ENCODE data around the gene TRIM41. TPM values are rescaled to one million over a fixed set of nuclear protein-coding genes. Genes with fewer than 3 reads are reported as not detected.

Gene TRIM41
- total and polyA plus RNA-seq, 2 of the 13 experiments (the other 11 are each of a cell fraction or from before 2014, with no cell fraction given), result 10.2 to 16.7 TPM

DNA sequence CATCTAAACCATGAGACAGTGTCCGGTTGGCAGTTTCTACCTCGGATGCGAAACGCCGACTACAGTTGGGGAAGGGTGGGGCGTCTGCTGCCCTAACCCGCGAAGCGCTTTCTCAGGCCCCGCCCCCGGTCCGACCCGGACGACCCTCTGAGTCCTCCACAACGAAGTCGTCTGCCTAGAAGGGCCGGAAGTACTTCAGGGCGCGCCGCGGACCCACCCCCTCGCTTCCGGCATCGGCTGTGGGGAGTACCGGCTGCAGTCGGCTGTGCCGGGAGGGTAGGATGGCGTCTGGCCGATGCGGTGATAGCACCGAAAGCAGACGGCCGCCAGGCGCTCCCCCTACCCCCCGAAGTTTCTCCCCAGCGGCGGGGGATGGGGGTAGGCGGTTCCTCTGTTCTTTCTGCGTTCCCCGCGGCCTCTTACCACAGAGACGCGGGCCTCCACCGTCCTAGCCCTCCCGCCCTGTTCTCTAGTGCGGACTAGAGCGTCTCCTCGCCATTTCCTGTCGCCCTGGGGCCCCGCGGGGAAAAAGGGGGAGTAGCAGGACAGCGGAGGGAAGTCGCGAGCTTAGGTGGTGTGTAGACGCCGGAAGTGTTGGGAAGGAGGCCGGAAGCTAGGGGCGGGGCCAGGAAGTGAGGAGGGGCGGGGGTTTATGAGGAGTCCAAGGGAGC is at the start of gene TRIM41 (continued):
- TF ChIP-seq CBX2 (IDR thresholded peaks at IDR 0.05; ENCODE audit: low read depth, low read length) (no peak), CBX2 (CRISPR knock-in tag; IDR thresholded peaks at IDR 0.05; ENCODE audit: low read depth) (no peak), ZNF367 (CRISPR knock-in tag; IDR thresholded peaks at IDR 0.05; ENCODE audit: borderline replicate concordance) (no peak), BRD4 (CRISPR knock-in tag; IDR thresholded peaks at IDR 0.05) (peak; percentile 46; the same call in 1 of the 2 replicates), ZC3H13 (CRISPR knock-in tag; IDR thresholded peaks at IDR 0.05) (0 out of 2 replicates have a peak, but pooled peaks have one; percentile 17), ZNF761 (CRISPR knock-in tag; conservative IDR thresholded peaks at IDR 0.05) (peak; percentile 83; the same call in 1 of the 2 replicates), KDM6A (CRISPR knock-in tag; IDR thresholded peaks at IDR 0.05; ENCODE audit: low read depth) (peak; percentile 43; the same call in 1 of the 2 replicates), KAT7 (CRISPR knock-in tag; IDR thresholded peaks at IDR 0.05; ENCODE audit: borderline replicate concordance) (no peak), MAF1 (CRISPR knock-in tag; IDR thresholded peaks at IDR 0.05; ENCODE audit: borderline replicate concordance) (no peak), RNF2 (conservative IDR thresholded peaks at IDR 0.05; ENCODE audit: low read depth) (no peak), CBX5 (CRISPR knock-in tag; IDR thresholded peaks at IDR 0.05; ENCODE audit: borderline replicate concordance) (peak; percentile 61; the same call in 1 of the 2 replicates), ZNF260 (CRISPR knock-in tag; IDR thresholded peaks at IDR 0.05; ENCODE audit: borderline replicate concordance, low read depth) (no peak), GTF2F1 (IDR thresholded peaks at IDR 0.05; ENCODE audit: low read length) (0 out of 2 replicates have a peak, but pooled peaks have one; percentile 36), ZMYM4 (CRISPR knock-in tag; IDR thresholded peaks at IDR 0.05) (no peak), HHEX (CRISPR knock-in tag; IDR thresholded peaks at IDR 0.05) (no peak), ZKSCAN8 (CRISPR knock-in tag; IDR thresholded peaks at IDR 0.05; ENCODE audit: borderline replicate concordance) (no peak; the same call in 1 of the 2 replicates), CBX1 (IDR thresholded peaks at IDR 0.05; ENCODE audit: low read depth) (peak; percentile 90), ZNF274 (CRISPR knock-in tag; IDR thresholded peaks at IDR 0.05) (peak; percentile 30; the same call in 1 of the 2 replicates), ZZZ3 (CRISPR knock-in tag; IDR thresholded peaks at IDR 0.05; ENCODE audit: borderline replicate concordance) (peak; percentile 76), RFX3 (CRISPR knock-in tag; IDR thresholded peaks at IDR 0.05) (peak; percentile 10; the same call in 1 of the 2 replicates)
- TF ChIP-seq, protein P1, sequence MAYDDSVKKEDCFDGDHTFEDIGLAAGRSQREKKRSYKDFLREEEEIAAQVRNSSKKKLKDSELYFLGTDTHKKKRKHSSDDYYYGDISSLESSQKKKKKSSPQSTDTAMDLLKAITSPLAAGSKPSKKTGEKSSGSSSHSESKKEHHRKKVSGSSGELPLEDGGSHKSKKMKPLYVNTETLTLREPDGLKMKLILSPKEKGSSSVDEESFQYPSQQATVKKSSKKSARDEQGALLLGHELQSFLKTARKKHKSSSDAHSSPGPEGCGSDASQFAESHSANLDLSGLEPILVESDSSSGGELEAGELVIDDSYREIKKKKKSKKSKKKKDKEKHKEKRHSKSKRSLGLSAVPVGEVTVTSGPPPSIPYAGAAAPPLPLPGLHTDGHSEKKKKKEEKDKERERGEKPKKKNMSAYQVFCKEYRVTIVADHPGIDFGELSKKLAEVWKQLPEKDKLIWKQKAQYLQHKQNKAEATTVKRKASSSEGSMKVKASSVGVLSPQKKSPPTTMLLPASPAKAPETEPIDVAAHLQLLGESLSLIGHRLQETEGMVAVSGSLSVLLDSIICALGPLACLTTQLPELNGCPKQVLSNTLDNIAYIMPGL (CRISPR knock-in tag; IDR thresholded peaks at IDR 0.05; ENCODE audit: borderline replicate concordance in 1 of 2, low read depth in 1 of 2), result peak; percentile 21 to 80; a peak in 3 of 4 replicates
- TF ChIP-seq, protein P2, sequence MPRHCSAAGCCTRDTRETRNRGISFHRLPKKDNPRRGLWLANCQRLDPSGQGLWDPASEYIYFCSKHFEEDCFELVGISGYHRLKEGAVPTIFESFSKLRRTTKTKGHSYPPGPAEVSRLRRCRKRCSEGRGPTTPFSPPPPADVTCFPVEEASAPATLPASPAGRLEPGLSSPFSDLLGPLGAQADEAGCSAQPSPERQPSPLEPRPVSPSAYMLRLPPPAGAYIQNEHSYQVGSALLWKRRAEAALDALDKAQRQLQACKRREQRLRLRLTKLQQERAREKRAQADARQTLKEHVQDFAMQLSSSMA (CRISPR knock-in tag; IDR thresholded peaks at IDR 0.05), result peak; percentile 66; the same call in 1 of the 2 replicates
- TF ChIP-seq, protein P3, sequence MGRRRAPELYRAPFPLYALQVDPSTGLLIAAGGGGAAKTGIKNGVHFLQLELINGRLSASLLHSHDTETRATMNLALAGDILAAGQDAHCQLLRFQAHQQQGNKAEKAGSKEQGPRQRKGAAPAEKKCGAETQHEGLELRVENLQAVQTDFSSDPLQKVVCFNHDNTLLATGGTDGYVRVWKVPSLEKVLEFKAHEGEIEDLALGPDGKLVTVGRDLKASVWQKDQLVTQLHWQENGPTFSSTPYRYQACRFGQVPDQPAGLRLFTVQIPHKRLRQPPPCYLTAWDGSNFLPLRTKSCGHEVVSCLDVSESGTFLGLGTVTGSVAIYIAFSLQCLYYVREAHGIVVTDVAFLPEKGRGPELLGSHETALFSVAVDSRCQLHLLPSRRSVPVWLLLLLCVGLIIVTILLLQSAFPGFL (CRISPR knock-in tag; IDR thresholded peaks at IDR 0.05), result no peak
- TF ChIP-seq, protein P4, sequence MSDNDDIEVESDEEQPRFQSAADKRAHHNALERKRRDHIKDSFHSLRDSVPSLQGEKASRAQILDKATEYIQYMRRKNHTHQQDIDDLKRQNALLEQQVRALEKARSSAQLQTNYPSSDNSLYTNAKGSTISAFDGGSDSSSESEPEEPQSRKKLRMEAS (IDR thresholded peaks at IDR 0.05), result no peak
- TF ChIP-seq, protein P5, sequence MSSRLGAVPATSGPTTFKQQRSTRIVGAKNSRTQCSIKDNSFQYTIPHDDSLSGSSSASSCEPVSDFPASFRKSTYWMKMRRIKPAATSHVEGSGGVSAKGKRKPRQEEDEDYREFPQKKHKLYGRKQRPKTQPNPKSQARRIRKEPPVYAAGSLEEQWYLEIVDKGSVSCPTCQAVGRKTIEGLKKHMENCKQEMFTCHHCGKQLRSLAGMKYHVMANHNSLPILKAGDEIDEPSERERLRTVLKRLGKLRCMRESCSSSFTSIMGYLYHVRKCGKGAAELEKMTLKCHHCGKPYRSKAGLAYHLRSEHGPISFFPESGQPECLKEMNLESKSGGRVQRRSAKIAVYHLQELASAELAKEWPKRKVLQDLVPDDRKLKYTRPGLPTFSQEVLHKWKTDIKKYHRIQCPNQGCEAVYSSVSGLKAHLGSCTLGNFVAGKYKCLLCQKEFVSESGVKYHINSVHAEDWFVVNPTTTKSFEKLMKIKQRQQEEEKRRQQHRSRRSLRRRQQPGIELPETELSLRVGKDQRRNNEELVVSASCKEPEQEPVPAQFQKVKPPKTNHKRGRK (CRISPR knock-in tag; IDR thresholded peaks at IDR 0.05), result no peak
